Astrocyte (in vitro differentiated cells and primary cell): Measurements from ENCODE around the gene CUL2.

Experiments used
- CTCF ChIP-seq: IDR thresholded peaks from 2 replicates; pipeline ENCODE4 v1.5.1; 2011; ENCODE audit warnings: low read depth, mild to moderate bottlenecking, inconsistent platforms, low read length, moderate library complexity; ENCODE audit not compliant: insufficient read depth
- EZH2 ChIP-seq: IDR thresholded peaks from 2 replicates; pipeline ENCODE4 v1.6.1; 2012; ENCODE audit warnings: mild to moderate bottlenecking, low read length, inconsistent platforms; ENCODE audit not compliant: insufficient read depth

DNA sequence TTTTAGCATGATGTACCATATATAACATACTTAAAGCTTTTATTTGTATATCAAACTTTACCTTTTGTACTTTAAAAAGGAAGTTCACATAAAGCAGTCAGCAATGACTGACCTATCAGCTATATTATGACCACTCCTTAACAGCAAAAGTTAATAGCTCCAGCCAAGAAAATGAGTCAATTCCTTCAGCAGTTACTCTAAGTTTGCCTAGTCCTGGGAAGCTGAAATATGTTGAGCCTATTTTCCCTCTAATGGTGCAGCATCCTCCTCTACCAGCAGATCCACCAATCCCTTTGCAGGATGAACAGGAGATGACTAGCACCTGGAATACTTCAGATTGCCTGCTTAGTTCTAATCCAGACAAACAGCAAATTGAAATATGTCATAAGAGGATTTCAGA, 64.2 kb downstream of the CUL2 start:
- TF ChIP-seq CTCF (no peak), EZH2 (no peak)
